ENCODE data around the gene CES4A.
A peak's percentile ranks its signal among the peaks of the same experiment; 100 is the strongest.
"Not testable (repeated sequence)": the region's sequence is repeated elsewhere in the genome, so short reads cannot be mapped to it uniquely, and the experiment has no call there.

Gene CES4A

DNA sequence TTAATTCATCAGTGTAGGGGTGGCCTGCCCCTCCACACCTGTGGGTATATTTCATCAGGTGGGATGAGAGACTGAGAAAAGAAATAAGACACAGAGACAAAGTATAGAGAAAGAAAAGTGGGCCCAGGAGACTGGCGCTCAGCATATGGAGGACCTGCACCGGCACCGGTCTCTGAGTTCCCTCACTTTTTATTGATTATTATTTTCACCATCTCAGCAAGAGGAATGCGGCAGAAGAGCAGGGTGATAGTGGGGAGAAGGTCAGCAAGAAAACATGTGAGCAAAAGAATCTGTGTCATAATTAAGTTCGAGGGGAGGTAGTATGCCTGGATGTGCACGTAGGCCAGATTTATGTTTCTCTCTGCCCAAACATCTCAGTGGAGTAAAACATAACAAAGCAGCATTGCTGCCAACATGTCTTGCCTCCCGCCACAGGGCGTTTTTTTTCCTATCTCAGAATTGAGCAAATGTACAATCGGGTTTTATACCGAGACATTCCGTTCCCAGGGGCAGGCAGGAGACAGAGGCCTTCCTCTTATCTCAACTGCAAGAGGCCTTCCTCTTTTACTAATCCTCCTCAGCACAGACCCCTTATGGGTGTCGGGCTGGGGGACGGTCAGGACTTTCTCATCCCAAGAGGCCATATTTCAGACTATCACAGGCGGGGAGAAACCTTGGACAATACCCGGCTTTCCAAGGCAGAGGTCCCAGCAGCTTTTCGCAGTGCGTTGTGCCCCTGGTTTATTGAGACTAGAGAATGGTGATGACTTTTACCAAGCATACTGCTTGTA is 32.8 kb upstream of the CES4A start:
- DNase-seq (ENCODE audit: low read depth, low spot score) = not testable (repeated sequence)

DNA sequence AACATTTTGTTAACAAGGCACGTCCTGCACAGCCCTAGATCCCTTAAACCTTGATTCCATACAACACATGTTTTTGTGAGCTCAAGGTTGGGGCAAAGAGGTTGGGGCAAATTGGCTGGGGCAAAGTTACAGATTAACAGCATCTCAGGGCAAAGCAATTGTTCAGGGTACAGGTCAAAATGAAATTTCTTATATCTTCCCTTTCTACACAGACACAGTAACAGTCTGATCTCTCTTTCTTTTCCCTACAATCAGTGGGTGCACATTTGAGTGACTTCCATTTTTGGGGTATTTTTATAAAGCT is 32.3 kb upstream of the CES4A start:
- DNase-seq (ENCODE audit: low read depth, low spot score) = not testable (repeated sequence)

DNA sequence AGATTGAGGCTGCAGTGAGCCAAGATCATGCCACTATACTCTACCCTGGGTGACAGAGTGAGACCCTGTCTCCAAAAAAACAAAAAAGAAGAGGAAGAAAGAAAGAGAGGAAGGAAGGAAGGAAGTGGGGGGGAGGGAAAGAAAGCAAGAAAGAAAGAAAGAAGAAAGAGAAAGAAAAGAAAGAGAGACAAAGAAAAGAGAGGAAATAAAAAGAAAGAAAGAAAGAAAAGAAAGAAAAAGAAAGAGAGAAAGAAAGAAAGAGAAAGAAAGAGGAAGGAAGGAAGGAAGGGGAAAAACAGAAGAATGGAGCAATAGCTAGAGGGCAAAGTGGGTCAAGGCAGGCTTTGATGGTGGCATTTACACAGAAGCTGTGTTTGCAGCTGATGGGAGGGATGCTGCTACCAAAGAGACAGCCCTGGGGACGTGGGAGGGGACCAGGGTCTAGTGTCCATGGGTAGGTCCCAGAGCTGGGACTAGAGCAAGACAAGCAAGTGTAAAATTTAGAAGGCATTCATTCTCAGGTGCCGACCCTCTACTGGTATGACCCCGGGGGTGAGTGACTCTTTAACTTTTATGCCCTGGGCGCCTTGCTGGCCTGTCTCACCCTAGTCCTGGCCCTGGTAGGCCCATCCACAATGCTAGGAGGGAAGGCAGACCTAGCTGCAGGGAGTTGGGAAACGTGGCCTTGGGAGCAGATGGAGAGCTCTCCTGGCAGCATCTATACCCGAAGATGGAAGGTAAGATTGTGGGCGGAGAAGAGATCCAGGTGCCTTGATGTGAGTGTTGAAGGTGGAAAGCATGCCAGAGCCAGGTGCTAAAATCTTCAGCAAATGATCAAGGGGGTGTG is 29.3 kb upstream of the CES4A start:
- no peak for DNase-seq (ENCODE audit: low read depth, low spot score)

DNA sequence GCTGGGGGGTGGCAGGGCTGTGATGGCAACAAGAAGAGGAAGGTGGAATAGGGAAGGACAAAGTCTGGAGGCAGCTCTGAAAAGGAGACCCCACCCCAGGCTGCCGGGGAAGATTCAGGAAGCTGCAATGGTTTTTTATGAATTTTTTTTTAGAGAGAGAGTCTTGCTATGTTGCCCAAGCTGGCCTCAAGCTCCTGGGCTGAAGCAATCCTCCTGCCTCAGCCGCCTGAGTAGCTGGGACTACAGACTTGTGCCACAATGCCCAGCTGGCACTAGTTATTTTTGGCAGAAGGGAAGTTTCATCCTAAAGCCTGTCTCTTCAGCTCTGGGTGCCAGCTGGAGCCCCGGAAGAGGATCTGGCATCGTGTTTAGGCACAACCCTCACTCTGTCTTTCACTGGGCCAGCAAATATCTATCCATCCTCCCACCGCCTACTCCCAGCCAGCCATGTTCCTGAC is 28.7 kb upstream of the CES4A start:
- no peak for DNase-seq (ENCODE audit: low read depth, low spot score)

DNA sequence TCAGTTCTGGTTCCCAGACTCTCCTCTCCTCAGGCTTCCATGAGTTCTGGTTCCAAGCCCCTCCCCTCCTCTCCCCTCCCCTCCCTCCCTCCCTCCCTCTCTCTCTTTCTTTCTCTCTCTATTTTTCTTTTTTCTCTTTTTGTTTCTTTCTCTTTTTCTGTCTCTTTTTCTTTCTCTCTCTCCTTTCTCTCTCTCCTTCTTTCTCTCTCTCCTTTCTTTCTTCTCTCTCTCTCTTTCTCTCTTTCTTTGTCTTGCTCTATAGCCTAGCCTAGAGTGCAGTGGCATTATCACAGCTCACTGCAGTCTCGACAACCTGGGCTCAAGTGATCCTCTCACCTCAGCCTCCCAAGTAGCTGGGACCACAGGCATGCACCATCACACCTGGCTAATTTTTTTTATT is 28.1 kb upstream of the CES4A start:
- no peak for DNase-seq (ENCODE audit: low read depth, low spot score)

DNA sequence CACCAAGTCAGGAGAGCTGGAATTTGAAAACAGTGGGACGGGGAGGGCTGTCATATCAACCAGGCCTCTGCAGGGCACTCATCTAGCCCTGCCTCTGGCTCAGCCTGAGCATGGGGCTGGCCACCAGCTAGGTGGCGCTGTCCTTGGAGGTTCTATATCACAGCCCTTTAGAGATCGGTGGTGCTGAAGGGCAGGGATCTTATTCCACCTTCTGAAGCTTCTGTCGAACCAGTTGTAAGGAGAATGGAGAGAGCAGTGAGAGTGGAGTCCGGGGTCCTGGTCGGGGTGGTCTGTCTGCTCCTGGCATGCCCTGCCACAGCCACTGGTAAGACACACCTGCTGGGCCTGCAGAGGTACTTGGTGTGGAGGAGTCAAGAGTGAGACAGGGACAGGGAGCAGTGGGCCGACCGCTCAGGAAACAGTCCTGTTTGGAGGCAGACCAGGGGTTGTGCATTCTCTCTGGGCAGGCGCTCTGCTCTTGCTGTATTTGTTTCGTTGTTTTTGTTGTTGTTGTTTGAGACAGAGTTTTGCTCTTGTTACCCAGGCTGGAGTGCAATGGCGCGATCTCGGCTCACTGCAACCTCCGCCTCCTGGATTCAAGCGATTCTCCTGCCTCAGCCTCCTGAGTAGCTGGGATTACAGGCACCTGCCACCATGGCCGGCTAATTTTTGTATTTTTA is 27.2 kb upstream of the CES4A start, which contains the start of gene CES3:
CES3 (plus strand) TSS at position 202 of the 680 bp plus-strand sequence; CDS start at position 244, 42 bp downstream.
- no peak for DNase-seq (ENCODE audit: low read depth, low spot score)

DNA sequence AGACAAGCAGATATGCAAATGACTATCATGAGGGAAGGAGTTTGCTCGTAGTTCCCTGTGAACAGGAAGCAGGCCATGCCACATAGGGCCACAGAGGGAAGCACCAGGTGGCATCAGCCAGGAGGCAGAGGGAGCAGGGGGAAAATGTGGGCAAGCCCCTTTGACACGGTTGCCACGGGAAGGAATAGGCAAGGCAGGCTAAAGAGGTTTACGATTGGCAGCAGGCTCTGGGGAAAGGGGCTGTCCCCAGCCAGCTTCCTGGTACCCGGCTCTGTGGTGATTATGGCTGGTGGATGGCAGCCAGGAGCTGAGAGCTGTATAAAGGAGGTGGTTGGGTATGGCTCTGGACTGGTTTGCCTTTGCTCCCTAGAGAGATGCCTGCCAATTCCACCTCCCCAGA is 26.5 kb upstream of the CES4A start:
- no peak for DNase-seq (ENCODE audit: low read depth, low spot score)

DNA sequence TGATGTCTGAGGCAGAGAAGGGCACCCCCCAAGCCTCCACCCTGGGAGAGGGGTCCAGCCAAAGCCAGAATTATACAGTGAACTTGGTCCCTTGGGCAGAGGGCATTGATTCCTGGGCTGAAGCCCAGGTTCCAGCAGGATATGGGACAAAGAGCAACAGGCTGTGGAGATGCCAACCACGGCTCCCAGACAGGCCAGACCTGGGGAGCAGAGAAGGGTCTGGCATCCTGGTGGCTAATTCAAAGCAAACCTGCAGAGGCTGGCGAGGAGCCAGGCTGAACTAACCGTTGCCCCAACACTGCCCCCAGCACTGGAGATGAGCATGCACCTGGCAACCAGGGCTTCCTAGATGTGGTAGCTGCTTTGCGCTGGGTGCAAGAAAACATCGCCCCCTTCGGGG is 24.3 kb upstream of the CES4A start:
- DNase-seq (ENCODE audit: low read depth, low spot score) = no peak

DNA sequence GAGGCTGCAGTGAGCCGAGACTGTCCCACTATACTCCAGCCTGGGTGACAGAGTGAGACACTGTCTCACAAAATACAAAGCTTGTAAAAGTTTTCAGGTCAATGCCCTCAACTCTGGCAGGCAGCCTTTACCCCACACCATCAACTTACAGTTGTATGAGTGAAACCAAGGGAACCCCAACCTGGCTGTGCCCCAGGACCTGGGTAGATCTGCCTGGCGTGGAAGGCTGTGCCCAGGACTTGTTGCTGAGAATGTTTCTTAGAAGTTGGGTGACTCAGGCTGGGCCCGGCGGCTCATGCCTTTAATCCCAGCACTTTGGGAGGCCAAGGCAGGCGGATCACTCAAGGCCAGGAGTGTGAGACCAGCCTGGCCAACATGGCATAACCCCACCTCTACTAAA is 19.5 kb upstream of the CES4A start:
- no peak for DNase-seq (ENCODE audit: low read depth, low spot score)

DNA sequence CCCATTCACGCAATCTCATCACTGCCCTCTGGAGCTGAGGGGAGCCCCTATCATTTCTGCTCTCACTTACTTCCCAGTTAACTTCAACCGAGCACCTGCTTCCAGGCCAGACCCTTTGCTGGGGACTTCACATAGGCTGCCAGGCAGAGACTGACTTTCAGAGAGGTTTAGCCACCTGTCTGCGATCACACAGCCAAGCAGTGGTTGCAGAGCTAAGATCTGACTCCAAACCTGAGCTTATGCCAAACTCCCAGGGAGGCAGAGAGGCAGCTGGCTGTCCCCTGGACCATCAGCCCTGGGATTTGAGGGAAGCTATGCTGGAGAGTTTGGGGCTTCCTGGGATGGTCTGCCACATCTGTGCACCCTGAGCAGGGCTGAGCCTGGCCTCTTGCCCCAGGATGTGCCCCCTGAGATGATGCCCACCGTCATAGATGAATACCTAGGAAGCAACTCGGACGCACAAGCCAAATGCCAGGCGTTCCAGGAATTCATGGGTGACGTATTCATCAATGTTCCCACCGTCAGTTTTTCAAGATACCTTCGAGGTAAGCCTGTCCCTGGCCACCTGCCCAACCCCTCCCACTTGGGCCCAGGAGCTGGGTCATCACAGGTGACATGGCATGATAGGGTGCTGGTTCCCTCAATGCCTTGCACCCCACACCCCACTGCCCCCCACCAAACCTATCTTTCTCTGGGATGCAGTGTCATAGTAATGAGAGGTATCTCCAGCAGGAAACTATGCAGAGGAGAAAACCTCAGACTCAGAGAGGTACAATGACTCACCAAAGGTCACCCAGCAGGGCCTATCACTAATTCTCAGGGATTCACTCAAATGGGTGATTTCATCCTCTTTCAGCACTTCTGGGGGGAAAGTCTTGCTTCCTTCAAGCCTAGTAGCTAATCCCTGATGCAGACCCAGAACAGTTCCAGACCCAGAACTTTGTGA is 17.3 kb upstream of the CES4A start:
- DNase-seq (ENCODE audit: low read depth, low spot score) = no peak

DNA sequence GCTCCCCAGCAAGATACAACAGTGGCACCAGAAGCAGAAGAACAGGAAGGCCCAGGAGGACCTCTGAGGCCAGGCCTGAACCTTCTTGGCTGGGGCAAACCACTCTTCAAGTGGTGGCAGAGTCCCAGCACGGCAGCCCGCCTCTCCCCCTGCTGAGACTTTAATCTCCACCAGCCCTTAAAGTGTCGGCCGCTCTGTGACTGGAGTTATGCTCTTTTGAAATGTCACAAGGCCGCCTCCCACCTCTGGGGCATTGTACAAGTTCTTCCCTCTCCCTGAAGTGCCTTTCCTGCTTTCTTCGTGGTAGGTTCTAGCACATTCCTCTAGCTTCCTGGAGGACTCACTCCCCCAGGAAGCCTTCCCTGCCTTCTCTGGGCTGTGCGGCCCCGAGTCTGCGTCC is 15.4 kb upstream of the CES4A start:
- no peak for DNase-seq (ENCODE audit: low read depth, low spot score)

DNA sequence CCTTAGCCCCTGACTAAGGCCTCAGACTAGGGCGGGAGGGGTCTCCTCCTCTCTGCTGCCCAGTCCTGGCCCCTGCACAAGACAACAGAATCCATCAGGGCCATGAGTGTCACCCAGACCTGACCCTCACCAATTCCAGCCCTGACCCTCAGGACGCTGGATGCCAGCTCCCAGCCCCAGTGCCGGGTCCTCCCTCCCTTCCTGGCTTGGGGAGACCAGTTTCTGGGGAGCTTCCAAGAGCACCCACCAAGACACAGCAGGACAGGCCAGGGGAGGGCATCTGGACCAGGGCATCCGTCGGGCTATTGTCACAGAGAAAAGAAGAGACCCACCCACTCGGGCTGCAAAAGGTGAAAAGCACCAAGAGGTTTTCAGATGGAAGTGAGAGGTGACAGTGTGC is 14.7 kb upstream of the CES4A start:
- no peak for DNase-seq (ENCODE audit: low read depth, low spot score)

DNA sequence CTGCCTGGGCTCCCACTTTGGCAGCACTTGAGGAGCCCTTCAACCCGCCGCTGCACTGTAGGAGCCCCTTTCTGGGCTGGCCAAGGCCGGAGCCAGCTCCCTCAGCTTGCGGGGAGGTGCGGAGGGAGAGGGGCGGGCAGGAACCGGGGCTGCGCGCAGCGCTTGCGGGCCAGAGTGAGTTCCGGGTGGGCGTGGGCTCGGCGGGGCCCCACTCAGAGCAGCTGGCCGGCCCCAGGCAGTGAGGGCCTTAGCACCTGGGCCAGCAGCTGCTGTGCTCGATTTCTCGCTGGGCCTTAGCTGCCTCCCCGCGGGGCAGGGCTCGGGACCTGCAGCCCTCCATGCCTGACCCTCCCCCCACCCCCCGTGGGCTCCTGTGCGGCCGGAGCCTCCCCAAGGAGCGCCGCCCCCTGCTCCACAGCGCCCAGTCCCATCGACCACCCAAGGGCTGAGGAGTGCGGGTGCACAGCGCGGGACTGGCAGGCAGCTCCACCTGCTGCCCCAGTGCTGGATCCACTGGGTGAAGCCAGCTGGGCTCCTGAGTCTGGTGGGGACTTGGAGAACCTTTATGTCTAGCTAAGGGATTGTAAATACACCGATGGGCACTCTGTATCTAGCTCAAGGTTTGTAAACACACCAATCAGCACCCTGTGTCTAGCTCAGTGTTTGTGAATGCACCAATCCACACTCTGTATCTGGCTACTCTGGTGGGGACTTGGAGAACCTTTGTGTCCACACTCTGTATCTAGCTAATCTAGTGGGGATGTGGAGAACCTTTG is 14.0 kb upstream of the CES4A start:
- not testable (repeated sequence) for DNase-seq (ENCODE audit: low read depth, low spot score)

DNA sequence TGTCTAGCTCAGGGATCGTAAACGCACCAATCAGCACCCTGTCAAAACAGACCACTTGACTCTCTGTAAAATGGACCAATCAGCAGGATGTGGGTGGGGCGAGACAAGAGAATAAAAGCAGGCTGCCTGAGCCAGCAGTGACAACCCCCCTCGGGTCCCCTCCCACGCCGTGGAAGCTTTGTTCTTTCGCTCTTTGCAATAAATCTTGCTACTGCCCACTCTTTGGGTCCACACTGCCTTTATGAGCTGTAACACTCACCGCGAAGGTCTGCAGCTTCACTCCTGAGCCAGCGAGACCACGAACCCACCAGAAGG is 13.5 kb upstream of the CES4A start:
- DNase-seq (ENCODE audit: low read depth, low spot score) = not testable (repeated sequence)

DNA sequence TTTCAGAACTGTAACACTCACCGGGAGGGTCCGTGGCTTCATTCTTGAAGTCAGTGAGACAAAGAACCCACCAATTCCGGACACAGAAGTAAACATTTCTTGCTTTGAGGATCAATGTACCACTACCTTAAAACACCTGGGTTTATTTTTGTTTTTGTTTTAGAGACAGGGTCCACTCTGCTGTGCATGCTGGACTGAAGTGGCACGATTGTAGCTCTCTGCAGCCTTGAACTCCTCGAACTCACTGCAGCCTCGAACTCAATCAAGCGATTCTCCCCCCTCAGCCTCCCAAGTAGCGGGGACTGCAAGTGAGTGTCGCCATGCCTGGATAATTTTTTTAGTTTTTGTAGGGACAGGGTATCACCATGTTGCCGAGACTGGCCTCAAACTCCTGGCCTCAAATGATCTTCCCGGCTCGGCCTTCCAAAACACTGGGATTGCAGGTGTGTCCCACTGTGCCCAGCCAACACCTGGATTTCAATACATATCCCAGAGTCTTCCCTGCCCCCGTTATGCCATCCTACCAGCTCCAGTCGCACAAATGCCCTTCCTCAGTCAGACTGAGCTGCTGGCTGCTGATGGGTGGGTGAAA is 13.0 kb upstream of the CES4A start:
- no peak for DNase-seq (ENCODE audit: low read depth, low spot score)

DNA sequence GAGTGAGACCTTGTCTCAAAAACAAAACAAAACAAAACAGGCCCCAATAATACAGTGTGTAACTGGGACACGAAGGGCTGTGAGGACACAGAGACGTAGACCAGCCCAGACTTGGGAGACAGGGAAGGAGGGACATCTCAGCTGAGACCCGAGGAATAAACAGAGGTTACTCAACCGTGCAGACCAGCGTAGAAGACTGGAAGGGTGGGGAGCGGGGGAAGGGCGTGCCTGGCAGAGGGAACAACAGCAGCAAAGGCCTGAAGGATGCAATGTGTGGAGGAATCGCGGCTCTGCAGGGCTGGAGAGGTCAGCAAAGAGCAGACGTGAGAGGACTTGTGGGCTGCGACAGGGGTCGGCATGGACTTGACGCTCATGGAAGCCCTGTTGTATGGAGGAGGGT is 11.6 kb upstream of the CES4A start:
- no peak for DNase-seq (ENCODE audit: low read depth, low spot score)

DNA sequence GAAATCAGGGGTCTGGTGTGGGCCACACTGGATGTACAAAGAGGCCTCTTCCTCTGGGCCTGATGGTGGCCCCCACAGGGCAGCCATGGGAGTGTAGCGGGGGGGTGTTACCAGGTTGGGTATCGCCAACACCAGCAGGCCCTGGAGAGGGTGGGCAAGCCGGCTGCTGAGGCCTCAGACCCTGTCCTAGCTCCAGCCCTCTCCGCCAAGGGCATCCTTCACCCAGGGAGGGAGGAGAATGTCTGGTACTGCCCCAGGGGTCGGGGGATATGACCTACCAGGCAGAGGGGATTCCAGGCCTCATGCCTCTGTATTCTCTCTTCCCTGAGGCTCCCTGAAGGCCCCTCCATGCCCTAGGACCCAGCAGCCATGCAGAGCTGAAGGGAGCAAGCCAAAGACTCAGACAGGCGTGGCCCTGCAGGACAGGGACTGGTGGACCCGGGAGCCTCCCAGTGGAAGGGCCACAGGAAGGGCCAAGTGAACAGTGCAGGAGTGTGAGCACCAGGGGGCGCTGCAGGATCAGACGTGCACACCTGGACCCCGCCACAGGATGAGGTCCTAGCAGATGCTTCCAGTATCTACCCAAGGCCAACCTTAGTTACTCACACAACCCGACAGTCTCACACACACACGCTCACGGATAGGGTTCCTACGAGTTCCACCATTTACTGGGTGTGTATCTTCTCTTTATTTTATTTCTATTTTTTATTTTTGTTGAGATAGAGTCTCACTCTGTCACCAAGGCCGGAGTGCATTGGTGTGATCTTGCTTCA is 10.9 kb upstream of the CES4A start:
- DNase-seq (ENCODE audit: low read depth, low spot score) = peak; percentile 55

DNA sequence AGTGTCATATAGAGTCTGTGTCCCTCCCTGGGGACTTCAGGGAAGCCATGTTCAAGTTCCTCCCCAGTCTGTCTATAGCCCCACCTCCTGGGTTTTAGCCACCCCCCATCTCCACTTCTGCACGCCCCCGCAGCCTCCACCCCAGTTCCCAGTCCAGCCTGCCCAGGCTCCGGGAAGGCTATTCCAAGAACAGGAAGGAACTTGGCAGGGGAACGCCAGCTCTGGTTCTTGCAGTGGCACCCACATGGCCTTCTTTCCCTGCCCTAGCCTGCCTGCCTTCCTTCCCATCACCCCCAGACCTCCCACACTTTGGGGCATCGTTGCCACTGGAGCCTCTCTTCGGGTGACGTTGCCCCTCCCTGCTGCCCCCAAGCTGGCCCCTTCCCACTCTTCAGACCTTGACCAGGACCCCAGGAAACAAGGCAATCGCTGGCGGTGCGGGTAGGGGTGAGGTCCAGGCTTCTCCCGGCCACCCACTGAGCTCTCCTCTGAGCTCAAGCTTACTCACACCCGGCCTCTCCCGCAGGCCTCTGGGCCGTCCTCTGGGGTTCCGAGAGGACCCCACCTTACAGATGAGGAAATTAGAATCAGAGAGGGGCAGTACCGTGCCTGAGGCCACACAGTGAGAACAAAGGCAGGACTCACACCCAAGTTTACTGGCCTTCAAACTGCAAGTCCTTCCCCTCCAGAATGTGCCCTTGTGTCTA is 9.2 kb upstream of the CES4A start:
- DNase-seq (ENCODE audit: low read depth, low spot score) = no peak

DNA sequence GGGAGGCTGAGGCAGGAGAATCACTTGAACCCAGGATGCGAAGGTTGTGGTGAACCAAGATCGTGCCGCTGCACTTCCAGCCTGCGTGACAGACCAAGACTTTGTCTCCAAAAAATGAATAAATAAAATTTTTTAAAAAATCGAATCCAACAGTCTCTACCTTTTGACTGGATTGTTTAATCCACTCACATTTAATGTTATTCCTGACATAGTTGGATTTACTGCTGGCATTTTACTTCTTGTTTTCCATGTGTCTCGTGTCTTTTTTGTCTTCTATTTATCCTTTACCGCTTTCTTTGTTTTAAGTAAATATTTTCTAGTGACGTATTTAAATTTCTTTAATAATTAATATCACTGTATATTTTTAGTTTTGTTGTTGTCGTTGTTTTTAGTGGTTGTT is 5.4 kb upstream of the CES4A start:
- DNase-seq (ENCODE audit: low read depth, low spot score) = no peak
